Rectal smooth muscle tissue (tissue), 1 donor: Measurements from ENCODE around the gene ATP2B1.

Source experiments
- H3K27ac ChIP-seq: one replicate; pipeline ENCODE4 v1.7.0; 2013; ENCODE audit warnings: low read depth, low read length, inconsistent platforms
- H3K27me3 ChIP-seq: one replicate; pipeline ENCODE4 v1.7.0; 2013; ENCODE audit warnings: low read length; ENCODE audit not compliant: control insufficient read depth, insufficient read depth
- H3K36me3 ChIP-seq: one replicate; pipeline ENCODE4 v1.7.0; 2013; ENCODE audit warnings: low read length; ENCODE audit not compliant: control insufficient read depth, insufficient read depth
- H3K4me1 ChIP-seq: one replicate; pipeline ENCODE4 v1.7.0; 2013; ENCODE audit warnings: low read length; ENCODE audit not compliant: control insufficient read depth, insufficient read depth
- H3K4me3 ChIP-seq: one replicate; pipeline ENCODE4 v1.7.0; 2013; ENCODE audit warnings: low read length
- H3K9ac ChIP-seq: one replicate; pipeline ENCODE4 v1.7.0; 2013; ENCODE audit warnings: low read length

Gene ATP2B1

GRCh38 chr12:89556976-89557375 lies 151.7 kb downstream of the ATP2B1 start:
- Histone ChIP-seq H3K27ac (no peak overlapping the region), H3K9ac (no peak overlapping the region), H3K4me3 (no peak overlapping the region), H3K36me3 (no peaks in the 10 kb centered on the region), H3K4me1 (no peaks in the 10 kb centered on the region), H3K27me3 (no peaks in the 10 kb centered on the region)

- no peaks in the 10 kb centered on the region for H3K36me3 ChIP-seq
- no peak overlapping the region for H3K27ac ChIP-seq
- no peaks in the 10 kb centered on the region for H3K27me3 ChIP-seq
- H3K4me3 ChIP-seq, result no peak overlapping the region
- no peaks in the 10 kb centered on the region for H3K4me1 ChIP-seq
- no peak overlapping the region for H3K9ac ChIP-seq
Measured at GRCh38 chr12:89552376-89552775, 156.3 kb downstream of the ATP2B1 start.

GRCh38 chr12:89551747-89552146 lies 156.9 kb downstream of the ATP2B1 start:
- Histone ChIP-seq H3K4me1 (no peaks in the 10 kb centered on the region), H3K27ac (no peak overlapping the region), H3K36me3 (no peaks in the 10 kb centered on the region), H3K4me3 (no peak overlapping the region), H3K9ac (no peak overlapping the region), H3K27me3 (no peaks in the 10 kb centered on the region)

- Histone ChIP-seq H3K36me3 (no peaks in the 10 kb centered on the region), H3K27me3 (no peaks in the 10 kb centered on the region), H3K4me1 (no peaks in the 10 kb centered on the region), H3K9ac (no peak overlapping the region), H3K27ac (no peak overlapping the region), H3K4me3 (no peak overlapping the region)
Measured at GRCh38 chr12:89547101-89547500, 161.5 kb downstream of the ATP2B1 start.

- Histone ChIP-seq H3K4me1 (no peaks in the 10 kb centered on the region), H3K27me3 (no peaks in the 10 kb centered on the region), H3K9ac (no peak overlapping the region), H3K4me3 (no peak overlapping the region), H3K36me3 (no peaks in the 10 kb centered on the region), H3K27ac (no peak overlapping the region)
Measured at GRCh38 chr12:89546151-89546550, 162.5 kb downstream of the ATP2B1 start.

- no peak overlapping the region for H3K9ac ChIP-seq
- no peaks in the 10 kb centered on the region for H3K36me3 ChIP-seq
- no peak overlapping the region for H3K4me3 ChIP-seq
- no peaks in the 10 kb centered on the region for H3K4me1 ChIP-seq
- H3K27ac ChIP-seq, result no peak overlapping the region
- no peaks in the 10 kb centered on the region for H3K27me3 ChIP-seq
Measured at GRCh38 chr12:89544681-89545184, 163.9 kb downstream of the ATP2B1 start.

- Histone ChIP-seq H3K4me1 (no peaks in the 10 kb centered on the region), H3K4me3 (no peak overlapping the region), H3K27me3 (no peaks in the 10 kb centered on the region), H3K9ac (no peak overlapping the region), H3K36me3 (no peaks in the 10 kb centered on the region), H3K27ac (no peak overlapping the region)
Measured at GRCh38 chr12:89544022-89544421, 164.6 kb downstream of the ATP2B1 start.

- Histone ChIP-seq H3K4me3 (no peak overlapping the region), H3K4me1 (no peaks in the 10 kb centered on the region), H3K9ac (no peak overlapping the region), H3K27ac (no peak overlapping the region), H3K27me3 (no peaks in the 10 kb centered on the region), H3K36me3 (no peaks in the 10 kb centered on the region)
Measured at GRCh38 chr12:89542912-89543592, 165.6 kb downstream of the ATP2B1 start.

- Histone ChIP-seq H3K27me3 (no peaks in the 10 kb centered on the region), H3K4me3 (no peak overlapping the region), H3K36me3 (no peaks in the 10 kb centered on the region), H3K9ac (no peak overlapping the region), H3K27ac (no peak overlapping the region), H3K4me1 (no peaks in the 10 kb centered on the region)
Measured at GRCh38 chr12:89542236-89542635, 166.4 kb downstream of the ATP2B1 start.

- Histone ChIP-seq H3K27ac (no peak overlapping the region), H3K4me3 (no peak overlapping the region), H3K36me3 (no peaks in the 10 kb centered on the region)
Measured at GRCh38 chr12:89540586-89540985, 168.1 kb downstream of the ATP2B1 start.

GRCh38 chr12:89539426-89540223 lies 169.0 kb downstream of the ATP2B1 start:
- Histone ChIP-seq H3K4me1 (no peaks in the 10 kb centered on the region), H3K27me3 (no peaks in the 10 kb centered on the region), H3K27ac (no peak overlapping the region), H3K9ac (no peak overlapping the region), H3K36me3 (no peaks in the 10 kb centered on the region), H3K4me3 (no peak overlapping the region)

More at GRCh38 chr12:89540586-89540985, 168.1 kb downstream of the ATP2B1 start:
- no peak overlapping the region for H3K9ac ChIP-seq
- H3K27me3 ChIP-seq, result no peaks in the 10 kb centered on the region
- H3K4me1 ChIP-seq, result no peaks in the 10 kb centered on the region

- Histone ChIP-seq H3K4me3 (no peak overlapping the region), H3K36me3 (no peaks in the 10 kb centered on the region), H3K9ac (no peak overlapping the region), H3K4me1 (no peaks in the 10 kb centered on the region), H3K27me3 (no peaks in the 10 kb centered on the region), H3K27ac (no peak overlapping the region)
Measured at GRCh38 chr12:89538897-89539296, 169.7 kb downstream of the ATP2B1 start.
